Neural cell (in vitro differentiated cells): ENCODE results near the gene LRRTM3. TPM values are rescaled to one million over a fixed set of nuclear protein-coding genes. Genes with fewer than 3 reads are reported as not detected.

Source experiments
- H2AFZ ChIP-seq: fragments of 200-600, 300-800 bp; sonication (generic), shearing (Covaris generic); 2 replicates; pipeline ENCODE4 v1.6.0; 2014; ENCODE audit warnings: low read depth, mild to moderate bottlenecking, antibody characterized with exemption, low read length, moderate library complexity
- H3F3A ChIP-seq: fragments of 200-600 bp; shearing (Covaris generic); 2 replicates; pipeline ENCODE4 v1.6.1; 2016; ENCODE audit warnings: mild to moderate bottlenecking, moderate library complexity, mixed read lengths, antibody characterized with exemption, low read length; ENCODE audit not compliant: insufficient read depth, poor library complexity, severe bottlenecking
- H3K27ac ChIP-seq: fragments of 200-600, 300-800 bp; sonication (generic), shearing (Covaris generic); 2 replicates; pipeline ENCODE4 v1.5.1; 2014; ENCODE audit warnings: mild to moderate bottlenecking, low read length, moderate library complexity
- H3K27me3 ChIP-seq: fragments of 300-800, 200-600 bp; sonication (generic), shearing (Covaris generic); 2 replicates; pipeline ENCODE4 v1.6.0; 2014; ENCODE audit warnings: mild to moderate bottlenecking, low read depth, low read length, moderate library complexity; ENCODE audit not compliant: insufficient read depth
- H3K36me3 ChIP-seq: fragments of 300-800, 200-600 bp; sonication (generic), shearing (Covaris generic); 2 replicates; pipeline ENCODE4 v1.5.1; 2014; ENCODE audit warnings: mild to moderate bottlenecking, antibody characterized with exemption, low read length, moderate library complexity; ENCODE audit not compliant: insufficient read depth
- H3K4me2 ChIP-seq: fragments of 300-800, 200-600 bp; sonication (generic), shearing (Covaris generic); 2 replicates; pipeline ENCODE4 v1.6.0; 2014; ENCODE audit warnings: mild to moderate bottlenecking, low read length
- H3K4me3 ChIP-seq: fragments of 300-800, 200-600 bp; sonication (generic), shearing (Covaris generic); 2 replicates; pipeline ENCODE4 v1.5.1; 2014; ENCODE audit warnings: mild to moderate bottlenecking, low read length, moderate library complexity
- H3K79me2 ChIP-seq: fragments of 200-600 bp; shearing (Covaris generic); replicated peaks from 2 replicates; pipeline ENCODE4 v1.6.0; 2014; ENCODE audit warnings: mild to moderate bottlenecking, low read length, moderate library complexity; ENCODE audit not compliant: insufficient read depth
- H3K9ac ChIP-seq: fragments of 300-800, 200-600 bp; sonication (generic), shearing (Covaris generic); 2 replicates; pipeline ENCODE4 v1.6.1; 2016; ENCODE audit warnings: mild to moderate bottlenecking, low read length, mixed read lengths
- H3K9me2 ChIP-seq: fragments of 200-600 bp; shearing (Covaris generic); 2 replicates; pipeline ENCODE4 v1.6.1; 2016; ENCODE audit warnings: mild to moderate bottlenecking, low read length, mixed read lengths; ENCODE audit not compliant: insufficient read depth
- H3K9me3 ChIP-seq: fragments of 200-600, 300-800 bp; sonication (generic), shearing (Covaris generic); 2 replicates; pipeline ENCODE4 v1.6.1; 2016; ENCODE audit warnings: mild to moderate bottlenecking, mixed run types, low read length, moderate library complexity, mixed read lengths
- H4K20me1 ChIP-seq: fragments of 200-600 bp; shearing (Covaris generic); 2 replicates; pipeline ENCODE4 v1.6.1; 2016; ENCODE audit warnings: mild to moderate bottlenecking, mixed run types; ENCODE audit not compliant: insufficient read depth
- EP300 ChIP-seq: fragments of 450-650 bp; conservative IDR thresholded peaks from 2 replicates; pipeline ENCODE4 v1.6.1; 2014; ENCODE audit warnings: antibody characterized with exemption, mild to moderate bottlenecking, moderate library complexity; ENCODE audit not compliant: poor library complexity, severe bottlenecking
- EZH2 ChIP-seq: fragments of 200-600, 300-800 bp; shearing (Covaris generic), sonication (generic); IDR thresholded peaks from 2 replicates; pipeline ENCODE4 v1.6.1; 2014; ENCODE audit warnings: antibody characterized with exemption, low read length, borderline replicate concordance, mild to moderate bottlenecking; ENCODE audit not compliant: insufficient read depth, poor library complexity, severe bottlenecking
- MXI1 ChIP-seq: fragments of 450-650 bp; conservative IDR thresholded peaks from 2 replicates; pipeline ENCODE4 v1.6.1; 2014; ENCODE audit warnings: antibody characterized with exemption, mild to moderate bottlenecking; ENCODE audit not compliant: poor library complexity, severe bottlenecking
- POLR2AphosphoS5 ChIP-seq: IDR thresholded peaks from 2 replicates; pipeline ENCODE4 v1.6.1; 2012
- RAD21 ChIP-seq: fragments of 450-650 bp; conservative IDR thresholded peaks from 2 replicates; pipeline ENCODE4 v1.6.1; 2014; ENCODE audit warnings: antibody characterized with exemption, mild to moderate bottlenecking, moderate library complexity
- SMC3 ChIP-seq: fragments of 450-650 bp; conservative IDR thresholded peaks from 2 replicates; pipeline ENCODE4 v1.6.1; 2014; ENCODE audit warnings: antibody characterized with exemption, mild to moderate bottlenecking, moderate library complexity; ENCODE audit not compliant: poor library complexity
- TAF1 ChIP-seq: IDR thresholded peaks from 2 replicates; pipeline ENCODE4 v1.6.1; 2012; ENCODE audit warnings: low read depth
- polyA plus RNA-seq: library from polyadenylated mRNA; depleted of rRNA; stranded (reverse); fragments of >200 nt; gene quantifications from 2 replicates; pipeline ENCODE4 v1.2.3, GENCODE V29; 2014
- TF ChIP-seq, protein P1 (sequence below): IDR thresholded peaks from 2 replicates; pipeline ENCODE4 v1.6.1; 2012; ENCODE audit warnings: borderline replicate concordance
- TF ChIP-seq, protein P2 (sequence below): fragments of 450-650 bp; IDR thresholded peaks from 2 replicates; pipeline ENCODE4 v1.5.1; 2014; ENCODE audit warnings: antibody characterized with exemption, mild to moderate bottlenecking, moderate library complexity; ENCODE audit not compliant: poor library complexity, severe bottlenecking

Gene LRRTM3
- polyA plus RNA-seq, 1 donor from 2014 or later: 3.2 TPM

DNA sequence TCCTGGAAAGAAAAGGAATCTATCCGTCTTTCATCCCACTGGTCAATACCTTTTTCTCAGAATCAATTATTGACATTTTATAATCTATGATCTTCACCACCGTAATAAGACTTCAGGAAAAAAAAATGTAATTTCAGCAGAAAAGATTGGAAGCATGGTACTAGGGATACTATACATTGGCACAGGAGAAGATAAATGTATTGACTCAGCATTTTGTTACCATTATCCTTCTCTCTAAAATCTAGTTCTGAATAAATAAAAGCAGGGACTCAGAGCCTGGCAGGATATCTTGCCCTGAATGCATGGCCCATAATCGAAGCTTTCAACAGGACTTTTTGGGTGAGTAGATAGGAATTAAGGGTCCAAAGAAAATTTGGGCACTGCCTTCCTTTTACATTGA lies 120.7 kb downstream of the LRRTM3 start:
- H2AFZ ChIP-seq: no peak overlapping the region
- no peak overlapping the region for H3K4me2 ChIP-seq
- H3K36me3 ChIP-seq: no peaks in the 10 kb centered on the region
- no peak overlapping the region for H3K9ac ChIP-seq
- no peaks in the 10 kb centered on the region for H3K9me2 ChIP-seq
- H4K20me1 ChIP-seq: no peaks in the 10 kb centered on the region
- no peaks in the 10 kb centered on the region for H3K79me2 ChIP-seq
- H3K27ac ChIP-seq: no peak overlapping the region
- H3K4me3 ChIP-seq: no peak overlapping the region
- H3F3A ChIP-seq: no peaks in the 10 kb centered on the region
- no peaks in the 10 kb centered on the region for H3K9me3 ChIP-seq
- TF ChIP-seq EZH2: no peak
- no peaks in the 10 kb centered on the region for H3K27me3 ChIP-seq

DNA sequence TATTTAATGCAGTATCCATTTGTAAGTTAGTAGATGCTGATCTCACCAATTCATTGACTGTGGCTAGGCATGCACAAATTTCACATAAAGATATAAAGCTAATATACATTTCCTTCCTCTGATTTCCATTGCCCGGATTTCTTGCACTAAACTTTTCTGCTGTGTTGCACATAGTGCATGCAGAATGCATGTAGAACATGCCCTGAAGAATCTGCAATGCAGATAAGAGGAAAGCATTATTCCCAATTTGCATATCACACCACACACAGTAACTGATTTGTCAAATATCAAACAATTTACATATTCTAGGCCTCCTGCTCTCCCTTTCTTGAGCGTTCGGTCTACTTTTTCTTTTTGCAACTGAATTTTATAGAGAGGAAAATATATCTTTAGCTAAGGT lies 124.2 kb downstream of the LRRTM3 start:
- Histone ChIP-seq H3F3A (no peaks in the 10 kb centered on the region), H3K79me2 (no peaks in the 10 kb centered on the region), H3K4me3 (no peak overlapping the region), H3K27me3 (no peaks in the 10 kb centered on the region), H4K20me1 (no peaks in the 10 kb centered on the region), H3K36me3 (no peaks in the 10 kb centered on the region), H3K9me3 (no peaks in the 10 kb centered on the region), H3K9me2 (no peaks in the 10 kb centered on the region), H3K4me2 (no peak overlapping the region), H3K27ac (peak overlapping the region; percentile 43), H3K9ac (no peak overlapping the region), H2AFZ (no peak overlapping the region)
- TF ChIP-seq, protein P1, sequence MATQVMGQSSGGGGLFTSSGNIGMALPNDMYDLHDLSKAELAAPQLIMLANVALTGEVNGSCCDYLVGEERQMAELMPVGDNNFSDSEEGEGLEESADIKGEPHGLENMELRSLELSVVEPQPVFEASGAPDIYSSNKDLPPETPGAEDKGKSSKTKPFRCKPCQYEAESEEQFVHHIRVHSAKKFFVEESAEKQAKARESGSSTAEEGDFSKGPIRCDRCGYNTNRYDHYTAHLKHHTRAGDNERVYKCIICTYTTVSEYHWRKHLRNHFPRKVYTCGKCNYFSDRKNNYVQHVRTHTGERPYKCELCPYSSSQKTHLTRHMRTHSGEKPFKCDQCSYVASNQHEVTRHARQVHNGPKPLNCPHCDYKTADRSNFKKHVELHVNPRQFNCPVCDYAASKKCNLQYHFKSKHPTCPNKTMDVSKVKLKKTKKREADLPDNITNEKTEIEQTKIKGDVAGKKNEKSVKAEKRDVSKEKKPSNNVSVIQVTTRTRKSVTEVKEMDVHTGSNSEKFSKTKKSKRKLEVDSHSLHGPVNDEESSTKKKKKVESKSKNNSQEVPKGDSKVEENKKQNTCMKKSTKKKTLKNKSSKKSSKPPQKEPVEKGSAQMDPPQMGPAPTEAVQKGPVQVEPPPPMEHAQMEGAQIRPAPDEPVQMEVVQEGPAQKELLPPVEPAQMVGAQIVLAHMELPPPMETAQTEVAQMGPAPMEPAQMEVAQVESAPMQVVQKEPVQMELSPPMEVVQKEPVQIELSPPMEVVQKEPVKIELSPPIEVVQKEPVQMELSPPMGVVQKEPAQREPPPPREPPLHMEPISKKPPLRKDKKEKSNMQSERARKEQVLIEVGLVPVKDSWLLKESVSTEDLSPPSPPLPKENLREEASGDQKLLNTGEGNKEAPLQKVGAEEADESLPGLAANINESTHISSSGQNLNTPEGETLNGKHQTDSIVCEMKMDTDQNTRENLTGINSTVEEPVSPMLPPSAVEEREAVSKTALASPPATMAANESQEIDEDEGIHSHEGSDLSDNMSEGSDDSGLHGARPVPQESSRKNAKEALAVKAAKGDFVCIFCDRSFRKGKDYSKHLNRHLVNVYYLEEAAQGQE: no peak
- TF ChIP-seq TAF1 (no peak), EZH2 (no peak), RAD21 (no peak), EP300 (no peak), MXI1 (no peak), SMC3 (no peak), POLR2AphosphoS5 (no peak)
- TF ChIP-seq, protein P2, sequence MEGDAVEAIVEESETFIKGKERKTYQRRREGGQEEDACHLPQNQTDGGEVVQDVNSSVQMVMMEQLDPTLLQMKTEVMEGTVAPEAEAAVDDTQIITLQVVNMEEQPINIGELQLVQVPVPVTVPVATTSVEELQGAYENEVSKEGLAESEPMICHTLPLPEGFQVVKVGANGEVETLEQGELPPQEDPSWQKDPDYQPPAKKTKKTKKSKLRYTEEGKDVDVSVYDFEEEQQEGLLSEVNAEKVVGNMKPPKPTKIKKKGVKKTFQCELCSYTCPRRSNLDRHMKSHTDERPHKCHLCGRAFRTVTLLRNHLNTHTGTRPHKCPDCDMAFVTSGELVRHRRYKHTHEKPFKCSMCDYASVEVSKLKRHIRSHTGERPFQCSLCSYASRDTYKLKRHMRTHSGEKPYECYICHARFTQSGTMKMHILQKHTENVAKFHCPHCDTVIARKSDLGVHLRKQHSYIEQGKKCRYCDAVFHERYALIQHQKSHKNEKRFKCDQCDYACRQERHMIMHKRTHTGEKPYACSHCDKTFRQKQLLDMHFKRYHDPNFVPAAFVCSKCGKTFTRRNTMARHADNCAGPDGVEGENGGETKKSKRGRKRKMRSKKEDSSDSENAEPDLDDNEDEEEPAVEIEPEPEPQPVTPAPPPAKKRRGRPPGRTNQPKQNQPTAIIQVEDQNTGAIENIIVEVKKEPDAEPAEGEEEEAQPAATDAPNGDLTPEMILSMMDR: no peak

DNA sequence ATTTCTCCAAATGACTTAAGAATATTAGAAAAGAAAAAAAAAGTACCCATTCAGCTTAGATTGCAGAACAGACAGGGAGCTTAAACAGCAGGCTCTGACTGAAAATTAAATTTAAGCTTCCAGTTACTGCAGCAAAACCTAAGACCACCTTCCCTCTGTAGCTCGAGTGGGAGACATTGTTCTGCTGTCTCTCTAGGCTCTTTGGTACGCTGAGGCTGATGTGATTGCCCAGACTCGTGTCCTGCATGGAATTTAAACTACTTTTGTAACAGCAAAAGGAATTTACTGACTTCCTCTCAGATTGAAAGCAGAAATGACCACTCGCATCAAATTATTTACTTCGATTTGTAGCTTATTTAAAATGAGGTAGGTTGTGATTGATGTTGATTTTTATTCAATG lies 124.6 kb downstream of the LRRTM3 start:
- Histone ChIP-seq H3K4me2 (no peak overlapping the region), H3K9ac (no peak overlapping the region), H3K4me3 (no peak overlapping the region), H3K9me2 (no peaks in the 10 kb centered on the region), H3K36me3 (no peaks in the 10 kb centered on the region), H3K27ac (peak overlapping the region; percentile 43), H4K20me1 (no peaks in the 10 kb centered on the region), H2AFZ (no peak overlapping the region), H3K9me3 (no peaks in the 10 kb centered on the region), H3F3A (no peaks in the 10 kb centered on the region), H3K27me3 (no peaks in the 10 kb centered on the region), H3K79me2 (no peaks in the 10 kb centered on the region)
- no peak for TF ChIP-seq POLR2AphosphoS5
- no peak for TF ChIP-seq TAF1
- no peak for TF ChIP-seq EP300
- TF ChIP-seq EZH2: no peak
- TF ChIP-seq, protein P1: no peak
- no peak for TF ChIP-seq MXI1
- TF ChIP-seq SMC3: no peak
- no peak for TF ChIP-seq RAD21
- TF ChIP-seq, protein P2: no peak
